HepG2 (cell line): ENCODE results near the gene DCUN1D3. TPM values are rescaled to one million over a fixed set of nuclear protein-coding genes. Genes with fewer than 3 reads are reported as not detected.

Experiments used
- DNMT3B ChIP-seq: conservative IDR thresholded peaks from 2 replicates; pipeline ENCODE4 v1.6.1; 2016; ENCODE audit warnings: missing biosample characterization, control low read depth
- HMGA1 ChIP-seq: sonication (generic); formaldehyde crosslinking; conservative IDR thresholded peaks from 2 replicates; pipeline ENCODE4 v1.4.0; 2020; ENCODE audit warnings: missing genetic modification reagents
- IRX3 ChIP-seq: sonication (generic); formaldehyde crosslinking; IDR thresholded peaks from 2 replicates; pipeline ENCODE4 v1.8.1; 2023; ENCODE audit warnings: mild to moderate bottlenecking, low read depth, missing genetic modification reagents, borderline replicate concordance
- NCOA5 ChIP-seq: sonication (generic); formaldehyde crosslinking; IDR thresholded peaks from 2 replicates; pipeline ENCODE4 v1.4.0; 2020; ENCODE audit warnings: missing genetic modification reagents
- TEF ChIP-seq: sonication (generic); formaldehyde crosslinking; IDR thresholded peaks from 2 replicates; pipeline ENCODE4 v1.5.0; 2020; ENCODE audit warnings: missing genetic modification reagents
- ZFP1 ChIP-seq: IDR thresholded peaks from 2 replicates; pipeline ENCODE4 v1.6.1; 2016
- ZHX1 ChIP-seq: sonication (generic); formaldehyde crosslinking; IDR thresholded peaks from 2 replicates; pipeline ENCODE4 v1.8.1; 2022; ENCODE audit warnings: low read depth, mild to moderate bottlenecking, missing genetic modification reagents
- ZNF512B ChIP-seq: sonication (generic); formaldehyde crosslinking; IDR thresholded peaks from 2 replicates; pipeline ENCODE4 v1.5.1; 2020; ENCODE audit warnings: missing genetic modification reagents, mild to moderate bottlenecking, borderline replicate concordance
- ZNF556 ChIP-seq: sonication (generic); formaldehyde crosslinking; IDR thresholded peaks from 2 replicates; pipeline ENCODE4 v1.4.0; 2020; ENCODE audit warnings: mild to moderate bottlenecking, missing genetic modification reagents, borderline replicate concordance
- ZNF569 ChIP-seq: sonication (generic); formaldehyde crosslinking; IDR thresholded peaks from 2 replicates; pipeline ENCODE4 v1.5.0; 2020; ENCODE audit warnings: mild to moderate bottlenecking, missing genetic modification reagents, moderate library complexity, borderline replicate concordance
- ZNF781 ChIP-seq: sonication (generic); formaldehyde crosslinking; IDR thresholded peaks from 2 replicates; pipeline ENCODE4 v1.5.1; 2020; ENCODE audit warnings: borderline replicate concordance, mild to moderate bottlenecking, missing genetic modification reagents; ENCODE audit errors: not compliant biosample characterization
- ZNF883 ChIP-seq: sonication (generic); formaldehyde crosslinking; IDR thresholded peaks from 2 replicates; pipeline ENCODE4 v1.5.1; 2020; ENCODE audit warnings: mild to moderate bottlenecking, missing genetic modification reagents; ENCODE audit errors: not compliant biosample characterization
- ZZZ3 ChIP-seq: sonication (generic); formaldehyde crosslinking; IDR thresholded peaks from 2 replicates; pipeline ENCODE4 v1.4.0; 2020; ENCODE audit warnings: missing genetic modification reagents, mild to moderate bottlenecking, borderline replicate concordance
- polyA plus RNA-seq, 8 experiments: library from polyadenylated mRNA; depleted of rRNA in 3 of 8; stranded (reverse) in 7 of 8; unstranded in 1 of 8; fragments of >200 nt; fragmentation: Illumina TruSeq in 4 of 8; extraction: Trizol in 4 of 8; gene quantifications; 2 replicates each; pipeline versions ENCODE4 v1.2.1 to v1.2.3, GENCODE V29; 2011 to 2016; ENCODE audit warnings: low read depth in 4 of 8, missing spikeins in 1 of 8, mixed read lengths in 1 of 8; ENCODE audit not compliant: insufficient read depth in 1 of 8
- total RNA-seq, 5 experiments: library from RNA; depleted of rRNA; stranded (reverse); fragments of >200 nt; fragmentation: Illumina TruSeq; extraction: Trizol; gene quantifications; 2 replicates each; pipeline ENCODE4 v1.2.3, GENCODE V29; 2016; ENCODE audit warnings: low read depth in 1 of 5
- TF ChIP-seq, protein P1 (sequence below): sonication (generic); formaldehyde crosslinking; IDR thresholded peaks from 2 replicates; pipeline ENCODE4 v1.4.0; 2020; ENCODE audit warnings: missing genetic modification reagents
- TF ChIP-seq, protein P2 (sequence below): sonication (generic); formaldehyde crosslinking; IDR thresholded peaks from 2 replicates; pipeline ENCODE4 v1.8.1; 2023; ENCODE audit warnings: mild to moderate bottlenecking, inconsistent platforms, moderate library complexity, missing genetic modification reagents, borderline replicate concordance
- TF ChIP-seq, protein P3 (sequence below): sonication (generic); formaldehyde crosslinking; IDR thresholded peaks from 2 replicates; pipeline ENCODE4 v1.5.1; 2020; ENCODE audit warnings: missing genetic modification reagents, mild to moderate bottlenecking, borderline replicate concordance

Gene DCUN1D3
- total and polyA plus RNA-seq, 2 of the 13 experiments (the other 11 are each of a cell fraction or from before 2014, with no cell fraction given), result 5.0 to 19.3 TPM

DNA sequence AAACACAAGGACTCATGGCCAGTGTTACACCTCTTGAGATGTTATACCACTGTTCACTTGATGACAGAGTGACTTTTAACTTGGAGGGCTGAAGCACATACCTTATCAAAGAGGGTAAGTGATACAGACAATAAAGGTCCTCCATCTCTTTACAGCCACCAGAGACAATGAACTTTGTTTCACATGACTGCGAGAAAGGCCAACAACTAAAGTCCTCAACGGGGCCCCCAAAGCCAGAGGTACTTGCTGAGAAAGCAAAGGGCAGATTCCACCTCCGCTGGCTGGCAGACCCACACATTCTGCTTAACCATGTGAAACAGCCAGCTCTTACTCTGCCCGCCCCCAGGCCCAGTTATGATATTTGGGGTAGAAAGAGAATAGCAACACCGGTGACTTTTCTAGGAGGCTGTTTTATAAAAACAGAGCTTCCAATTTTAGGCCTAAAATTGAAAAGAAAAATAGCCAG, 21.4 kb downstream of the DCUN1D3 start (continued):
- TF ChIP-seq, protein P1, sequence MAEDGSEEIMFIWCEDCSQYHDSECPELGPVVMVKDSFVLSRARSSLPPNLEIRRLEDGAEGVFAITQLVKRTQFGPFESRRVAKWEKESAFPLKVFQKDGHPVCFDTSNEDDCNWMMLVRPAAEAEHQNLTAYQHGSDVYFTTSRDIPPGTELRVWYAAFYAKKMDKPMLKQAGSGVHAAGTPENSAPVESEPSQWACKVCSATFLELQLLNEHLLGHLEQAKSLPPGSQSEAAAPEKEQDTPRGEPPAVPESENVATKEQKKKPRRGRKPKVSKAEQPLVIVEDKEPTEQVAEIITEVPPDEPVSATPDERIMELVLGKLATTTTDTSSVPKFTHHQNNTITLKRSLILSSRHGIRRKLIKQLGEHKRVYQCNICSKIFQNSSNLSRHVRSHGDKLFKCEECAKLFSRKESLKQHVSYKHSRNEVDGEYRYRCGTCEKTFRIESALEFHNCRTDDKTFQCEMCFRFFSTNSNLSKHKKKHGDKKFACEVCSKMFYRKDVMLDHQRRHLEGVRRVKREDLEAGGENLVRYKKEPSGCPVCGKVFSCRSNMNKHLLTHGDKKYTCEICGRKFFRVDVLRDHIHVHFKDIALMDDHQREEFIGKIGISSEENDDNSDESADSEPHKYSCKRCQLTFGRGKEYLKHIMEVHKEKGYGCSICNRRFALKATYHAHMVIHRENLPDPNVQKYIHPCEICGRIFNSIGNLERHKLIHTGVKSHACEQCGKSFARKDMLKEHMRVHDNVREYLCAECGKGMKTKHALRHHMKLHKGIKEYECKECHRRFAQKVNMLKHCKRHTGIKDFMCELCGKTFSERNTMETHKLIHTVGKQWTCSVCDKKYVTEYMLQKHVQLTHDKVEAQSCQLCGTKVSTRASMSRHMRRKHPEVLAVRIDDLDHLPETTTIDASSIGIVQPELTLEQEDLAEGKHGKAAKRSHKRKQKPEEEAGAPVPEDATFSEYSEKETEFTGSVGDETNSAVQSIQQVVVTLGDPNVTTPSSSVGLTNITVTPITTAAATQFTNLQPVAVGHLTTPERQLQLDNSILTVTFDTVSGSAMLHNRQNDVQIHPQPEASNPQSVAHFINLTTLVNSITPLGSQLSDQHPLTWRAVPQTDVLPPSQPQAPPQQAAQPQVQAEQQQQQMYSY (CRISPR knock-in tag), result no peak
- no peak for TF ChIP-seq ZNF512B
- no peak for TF ChIP-seq DNMT3B (CRISPR knock-in tag)
- TF ChIP-seq ZNF781 (CRISPR knock-in tag), result no peak
- no peak for TF ChIP-seq NCOA5 (CRISPR knock-in tag)
- no peak for TF ChIP-seq IRX3 (CRISPR knock-in tag)
- TF ChIP-seq HMGA1, result no peak
- TF ChIP-seq ZNF556, result peak; percentile 85; the same call in 1 of the 2 replicates
- TF ChIP-seq, protein P2, sequence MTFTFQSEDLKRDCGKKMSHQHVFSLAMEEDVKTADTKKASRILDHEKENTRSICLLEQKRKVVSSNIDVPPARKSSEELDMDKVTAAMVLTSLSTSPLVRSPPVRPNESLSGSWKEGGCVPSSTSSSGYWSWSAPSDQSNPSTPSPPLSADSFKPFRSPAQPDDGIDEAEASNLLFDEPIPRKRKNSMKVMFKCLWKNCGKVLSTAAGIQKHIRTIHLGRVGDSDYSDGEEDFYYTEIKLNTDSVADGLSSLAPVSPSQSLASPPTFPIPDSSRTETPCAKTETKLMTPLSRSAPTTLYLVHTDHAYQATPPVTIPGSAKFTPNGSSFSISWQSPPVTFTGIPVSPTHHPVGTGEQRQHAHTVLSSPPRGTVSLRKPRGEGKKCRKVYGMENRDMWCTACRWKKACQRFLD (CRISPR knock-in tag), result no peak
- no peak for TF ChIP-seq TEF (CRISPR knock-in tag)
- TF ChIP-seq ZZZ3 (CRISPR knock-in tag), result no peak
- no peak for TF ChIP-seq ZNF883 (CRISPR knock-in tag)
- TF ChIP-seq, protein P3, sequence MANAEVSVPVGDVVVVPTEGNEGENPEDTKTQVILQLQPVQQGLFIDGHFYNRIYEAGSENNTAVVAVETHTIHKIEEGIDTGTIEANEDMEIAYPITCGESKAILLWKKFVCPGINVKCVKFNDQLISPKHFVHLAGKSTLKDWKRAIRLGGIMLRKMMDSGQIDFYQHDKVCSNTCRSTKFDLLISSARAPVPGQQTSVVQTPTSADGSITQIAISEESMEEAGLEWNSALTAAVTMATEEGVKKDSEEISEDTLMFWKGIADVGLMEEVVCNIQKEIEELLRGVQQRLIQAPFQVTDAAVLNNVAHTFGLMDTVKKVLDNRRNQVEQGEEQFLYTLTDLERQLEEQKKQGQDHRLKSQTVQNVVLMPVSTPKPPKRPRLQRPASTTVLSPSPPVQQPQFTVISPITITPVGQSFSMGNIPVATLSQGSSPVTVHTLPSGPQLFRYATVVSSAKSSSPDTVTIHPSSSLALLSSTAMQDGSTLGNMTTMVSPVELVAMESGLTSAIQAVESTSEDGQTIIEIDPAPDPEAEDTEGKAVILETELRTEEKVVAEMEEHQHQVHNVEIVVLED (CRISPR knock-in tag), result no peak; the same call in 1 of the 2 replicates
- TF ChIP-seq ZFP1, result no peak
- no peak for TF ChIP-seq ZNF569
- no peak for TF ChIP-seq ZHX1 (CRISPR knock-in tag)
